ENCODE measurements around the gene CASP3. TPM values are rescaled to one million over a fixed set of nuclear protein-coding genes. Genes with fewer than 3 reads are reported as not detected.
"Not testable (repeated sequence)": the region's sequence is repeated elsewhere in the genome, so short reads cannot be mapped to it uniquely, and the experiment has no call there.

The CASP3 gene
- total RNA-seq, 2 donors from 2014 or later, result 45.4 to 57.9 TPM

DNA sequence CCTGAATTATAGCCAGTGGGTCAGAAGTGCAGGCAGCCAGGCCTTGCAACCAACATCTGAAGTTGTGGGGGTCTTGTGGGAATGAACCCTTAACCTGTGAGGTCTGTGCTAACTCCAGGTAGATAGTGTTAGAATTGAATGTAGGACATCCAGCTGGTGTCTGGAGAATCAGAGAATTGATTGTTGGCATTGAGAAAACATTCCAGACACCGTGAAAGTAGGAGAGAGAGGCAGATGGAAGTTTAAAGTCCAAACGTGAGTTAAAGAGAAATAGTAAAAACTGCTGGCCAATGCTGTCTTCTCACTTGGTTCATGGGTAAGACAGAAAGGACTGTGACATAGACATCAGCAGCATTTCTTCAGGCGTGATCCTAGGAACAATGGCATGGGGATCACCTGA lies 27.7 kb downstream of the CASP3 start:
- Histone ChIP-seq H3K4me3 (no peak overlapping the region), H3K27ac (no peak overlapping the region), H3K27me3 (no peaks in the 10 kb centered on the region), H3K4me1 (no peaks in the 10 kb centered on the region), H3K9ac (ENCODE audit: low read depth in 2 of 2, low read length in 2 of 2) (no peak overlapping the region), H3K9me3 (no peaks in the 10 kb centered on the region), H3K36me3 (no peaks in the 10 kb centered on the region)
- DNase-seq, result no peak
- TF ChIP-seq, protein P1, sequence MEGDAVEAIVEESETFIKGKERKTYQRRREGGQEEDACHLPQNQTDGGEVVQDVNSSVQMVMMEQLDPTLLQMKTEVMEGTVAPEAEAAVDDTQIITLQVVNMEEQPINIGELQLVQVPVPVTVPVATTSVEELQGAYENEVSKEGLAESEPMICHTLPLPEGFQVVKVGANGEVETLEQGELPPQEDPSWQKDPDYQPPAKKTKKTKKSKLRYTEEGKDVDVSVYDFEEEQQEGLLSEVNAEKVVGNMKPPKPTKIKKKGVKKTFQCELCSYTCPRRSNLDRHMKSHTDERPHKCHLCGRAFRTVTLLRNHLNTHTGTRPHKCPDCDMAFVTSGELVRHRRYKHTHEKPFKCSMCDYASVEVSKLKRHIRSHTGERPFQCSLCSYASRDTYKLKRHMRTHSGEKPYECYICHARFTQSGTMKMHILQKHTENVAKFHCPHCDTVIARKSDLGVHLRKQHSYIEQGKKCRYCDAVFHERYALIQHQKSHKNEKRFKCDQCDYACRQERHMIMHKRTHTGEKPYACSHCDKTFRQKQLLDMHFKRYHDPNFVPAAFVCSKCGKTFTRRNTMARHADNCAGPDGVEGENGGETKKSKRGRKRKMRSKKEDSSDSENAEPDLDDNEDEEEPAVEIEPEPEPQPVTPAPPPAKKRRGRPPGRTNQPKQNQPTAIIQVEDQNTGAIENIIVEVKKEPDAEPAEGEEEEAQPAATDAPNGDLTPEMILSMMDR (IDR thresholded peaks at IDR 0.05), result no peak
- intact Hi-C loops (cut with DNase I), result no loop called here

DNA sequence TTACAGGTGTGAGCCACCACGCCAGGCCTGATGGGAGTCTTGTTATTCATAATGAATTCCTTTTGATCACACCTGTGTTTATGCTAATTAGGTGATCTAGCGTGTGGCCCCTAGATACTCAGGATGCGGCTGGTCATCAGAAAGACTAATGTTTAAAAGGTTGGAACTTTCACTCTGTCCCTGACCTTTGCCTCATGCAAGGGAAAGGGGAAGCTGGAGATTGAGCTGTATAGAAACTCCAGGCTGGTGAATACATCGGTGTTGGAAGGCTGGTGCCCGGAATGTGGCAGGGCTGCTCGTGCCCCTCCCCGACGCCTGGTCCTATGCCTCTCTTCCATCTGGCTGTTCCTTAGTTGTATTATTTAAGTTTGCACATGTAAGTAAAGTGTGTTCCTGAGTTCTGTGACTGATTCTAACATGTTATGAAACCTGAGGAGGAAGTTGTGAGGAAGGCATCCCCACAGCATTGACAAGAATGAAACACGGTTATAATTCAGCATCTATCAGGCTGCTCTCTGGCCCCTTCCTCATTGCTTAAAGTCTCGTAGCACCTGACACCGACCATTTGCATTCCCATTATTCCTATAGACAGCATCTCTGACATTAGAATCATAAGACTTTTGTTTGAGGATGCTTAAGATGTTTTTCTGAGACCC lies 28.9 kb downstream of the CASP3 start:
- Histone ChIP-seq H3K27me3 (no peaks in the 10 kb centered on the region), H3K4me1 (no peaks in the 10 kb centered on the region), H3K27ac (no peak overlapping the region), H3K4me3 (no peak overlapping the region), H3K9me3 (no peaks in the 10 kb centered on the region), H3K9ac (ENCODE audit: low read depth in 2 of 2, low read length in 2 of 2) (no peak overlapping the region), H3K36me3 (no peaks in the 10 kb centered on the region)
- intact Hi-C loops (cut with DNase I), result no loop called here
- TF ChIP-seq, protein P1 (IDR thresholded peaks at IDR 0.05), result no peak
- no peak for DNase-seq

DNA sequence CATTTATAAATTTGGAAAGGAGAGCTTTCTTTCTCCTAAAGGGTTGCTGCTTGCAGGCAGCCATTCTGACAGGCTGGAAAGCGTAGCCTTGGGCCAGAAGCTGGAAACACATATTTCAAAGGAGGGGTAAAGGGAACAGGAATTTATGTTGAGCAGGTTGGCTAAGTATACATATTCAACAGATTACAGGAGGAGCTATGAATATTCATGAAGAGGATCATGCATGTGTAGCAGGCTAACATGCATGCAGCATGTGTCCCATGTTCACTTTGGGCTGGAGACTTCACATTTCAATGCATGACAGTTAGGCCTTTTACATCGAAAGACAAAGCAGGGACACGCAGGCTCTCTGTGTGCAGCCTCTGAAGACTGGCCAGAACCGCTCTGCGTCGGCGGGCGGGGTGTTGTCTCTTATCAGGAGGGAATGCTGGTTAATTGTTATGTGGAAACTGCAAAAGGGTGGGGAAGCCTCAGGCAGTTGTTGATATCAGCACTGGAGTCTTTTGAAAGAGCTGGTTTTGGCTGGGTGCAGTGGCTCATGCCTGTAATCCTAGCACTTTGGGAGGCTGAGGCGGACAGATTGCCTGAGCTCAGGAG lies 31.5 kb downstream of the CASP3 start:
- Histone ChIP-seq H3K9me3 (no peaks in the 10 kb centered on the region), H3K9ac (ENCODE audit: low read depth in 2 of 2, low read length in 2 of 2) (no peak overlapping the region), H3K27me3 (no peaks in the 10 kb centered on the region), H3K4me1 (no peaks in the 10 kb centered on the region), H3K27ac (no peak overlapping the region), H3K36me3 (no peaks in the 10 kb centered on the region), H3K4me3 (no peak overlapping the region)
- peak; percentile 20 for DNase-seq
- intact Hi-C loops (cut with DNase I), result no loop called here
- TF ChIP-seq, protein P1 (IDR thresholded peaks at IDR 0.05), result no peak

DNA sequence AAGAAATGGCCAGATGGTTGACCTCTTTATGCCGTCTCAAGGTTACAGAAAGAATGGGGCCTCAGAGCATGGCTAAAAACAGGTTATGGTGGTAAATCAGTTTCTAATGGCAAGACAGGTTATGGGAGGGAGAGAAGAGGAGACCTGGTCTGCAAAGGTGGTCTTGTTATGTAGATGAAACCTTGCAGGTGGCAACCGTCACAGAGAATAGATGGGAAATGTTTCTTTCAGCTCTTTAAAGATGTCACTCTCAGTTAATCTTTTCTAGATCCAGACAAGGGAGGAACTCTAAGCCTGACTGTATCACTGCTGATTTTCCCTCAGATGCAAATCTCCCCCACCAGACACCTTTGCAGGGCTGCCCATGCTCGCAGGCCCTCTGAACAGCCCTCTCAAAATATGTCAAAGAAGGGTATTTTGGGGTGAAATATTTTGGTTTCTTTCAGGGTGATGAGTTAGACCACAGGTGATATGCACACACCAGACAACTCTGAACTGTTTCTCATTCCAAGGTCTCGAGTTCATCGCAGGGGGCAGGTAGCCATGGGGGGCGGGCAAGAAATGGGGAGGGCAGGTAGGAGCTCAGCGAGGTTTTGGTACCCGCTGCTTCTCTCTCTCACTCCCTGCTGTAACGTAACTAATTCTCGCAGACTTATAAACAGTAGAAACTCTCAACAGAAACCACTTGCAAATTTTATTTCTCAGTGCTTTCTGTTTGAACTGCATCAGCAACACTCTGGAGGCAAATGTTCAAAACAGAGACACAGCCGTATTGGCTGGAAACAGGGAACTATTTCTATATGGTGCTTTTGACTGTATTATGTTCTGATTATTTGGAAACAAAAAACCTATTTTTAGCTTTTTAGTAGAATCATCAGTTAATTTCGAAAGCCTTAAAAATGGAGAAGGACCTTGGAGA lies 32.4 kb downstream of the CASP3 start:
- no peak for DNase-seq
- intact Hi-C loops (cut with DNase I), result no loop called here
- Histone ChIP-seq H3K27ac (no peak overlapping the region), H3K4me3 (no peak overlapping the region), H3K27me3 (no peaks in the 10 kb centered on the region), H3K9ac (ENCODE audit: low read depth in 2 of 2, low read length in 2 of 2) (no peak overlapping the region), H3K36me3 (no peaks in the 10 kb centered on the region), H3K4me1 (no peaks in the 10 kb centered on the region), H3K9me3 (no peaks in the 10 kb centered on the region)
- TF ChIP-seq, protein P1 (IDR thresholded peaks at IDR 0.05), result no peak

DNA sequence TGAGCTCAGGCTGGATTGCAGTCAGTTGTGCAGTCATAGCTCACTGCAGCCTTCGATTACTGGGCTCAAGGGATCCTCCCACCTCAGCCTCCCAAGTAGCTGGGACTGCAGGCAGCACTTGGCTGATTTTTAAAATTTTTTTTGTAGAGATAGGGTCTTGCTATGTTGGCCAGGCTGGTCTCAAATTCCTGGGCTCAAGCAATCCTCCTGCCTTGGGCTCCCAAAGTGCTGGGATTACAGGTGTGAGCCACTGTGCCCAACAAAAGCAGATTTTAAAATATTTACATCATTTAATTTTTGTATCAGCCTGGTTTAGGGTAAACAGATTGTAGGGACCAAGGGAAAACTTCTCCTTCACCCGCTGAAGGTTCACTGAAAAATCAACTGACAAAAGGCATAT lies 33.1 kb downstream of the CASP3 start:
- H3K9ac ChIP-seq (ENCODE audit: low read depth in 2 of 2, low read length in 2 of 2); H3K27me3 ChIP-seq; H3K4me1 ChIP-seq; H3K36me3 ChIP-seq; intact Hi-C loops (cut with DNase I); DNase-seq; H3K27ac ChIP-seq; H3K9me3 ChIP-seq; H3K4me3 ChIP-seq: not testable (repeated sequence)
